Effector memory CD8-positive, alpha-beta T cell (primary cell): ENCODE results near the gene KDM7A.

Experiments
- ATAC-seq: fragments of 150-1000 bp; cut with Tn5 transposase; replicated peaks from 2 replicates; pipeline ENCODE4 v1.10.0; 2021; ENCODE audit warnings: mild to moderate bottlenecking, moderate library complexity
- DNase-seq, 3 experiments: peaks; one replicate each; pipeline ENCODE4 v3.0.0; 2021
- H3K27ac Mint-ChIP-seq, 2 donors: one replicate each; pipeline ENCODE4 v1.8.0; 2022; ENCODE audit warnings: mild to moderate bottlenecking in 2 of 2, mixed read lengths in 2 of 2, moderate library complexity in 2 of 2
- H3K27me3 Mint-ChIP-seq, 2 donors: one replicate each; pipeline ENCODE4 v1.8.0; 2022; ENCODE audit warnings: mixed read lengths in 2 of 2
- H3K36me3 Mint-ChIP-seq: one replicate; pipeline ENCODE4 v1.8.0; 2022; ENCODE audit warnings: mild to moderate bottlenecking, moderate library complexity, mixed read lengths; ENCODE audit not compliant: insufficient read depth
- H3K4me1 Mint-ChIP-seq, 2 donors: one replicate each; pipeline ENCODE4 v1.8.0; 2022; ENCODE audit warnings: low read depth in 2 of 2, mixed read lengths in 2 of 2
- H3K4me3 Mint-ChIP-seq, 2 donors: one replicate each; pipeline ENCODE4 v1.8.0; 2022; ENCODE audit warnings: mild to moderate bottlenecking in 2 of 2, mixed read lengths in 2 of 2, moderate library complexity in 2 of 2
- H3K9me3 Mint-ChIP-seq, 2 donors: one replicate each; pipeline ENCODE4 v1.8.0; 2022; ENCODE audit warnings: mixed read lengths in 2 of 2
- total RNA-seq, 9 experiments: gene quantifications; one replicate each; lab custom pipeline; 2026; lab: John Stamatoyannopoulos, UW

The KDM7A gene
- 66.4 to 368 (median 96.6) reads per million in 9 experiments for total RNA-seq

GRCh38 chr7:140176811-140177702 lies at the start of gene KDM7A:
Gene KDM7A (minus strand): TSS chr7:140176983. CDS start chr7:140176937, 46 bp downstream.
- ATAC-seq (peak; percentile 71), DNase-seq (peak; percentile 83 to 87 (median 83))
- Mint-ChIP-seq H3K4me3 (peak within 1 kb of the TSS; percentile 94 to 98), H3K9me3 (no peaks in the 10 kb centered on the region), H3K36me3 (peaks cover 26% of the 10 kb centered on the region), H3K4me1 (peaks cover 12 to 23% of the 10 kb centered on the region in 2 donors), H3K27me3 (peaks cover 0 to 13% of the 10 kb centered on the region in 2 donors), H3K27ac (peak within 1 kb of the TSS; percentile 85 to 93)

GRCh38 chr7:140225562-140226249 lies 48.9 kb upstream of the KDM7A start:
- no peak for ATAC-seq
- DNase-seq, result no peak
- Mint-ChIP-seq H3K36me3 (peaks cover 19% of the 10 kb centered on the region), H3K27me3 (no peaks in the 10 kb centered on the region), H3K4me3 (peak overlapping the region in 1 of 2 donors; percentile 49), H3K9me3 (no peaks in the 10 kb centered on the region), H3K4me1 (peaks cover 35 to 46% of the 10 kb centered on the region in 2 donors), H3K27ac (peak overlapping the region; percentile 44 to 80)

- peak overlapping the region; percentile 45 to 65 for H3K4me3 Mint-ChIP-seq
- ATAC-seq (peak; percentile 42), DNase-seq (no peak)
- H3K36me3 Mint-ChIP-seq, result no peaks in the 10 kb centered on the region
- H3K27me3 Mint-ChIP-seq, result no peaks in the 10 kb centered on the region
- H3K27ac Mint-ChIP-seq, result peak overlapping the region; percentile 67 to 88
- no peaks in the 10 kb centered on the region for H3K9me3 Mint-ChIP-seq
- peaks cover 28 to 38% of the 10 kb centered on the region in 2 donors for H3K4me1 Mint-ChIP-seq
Observed at GRCh38 chr7:140223515-140224221, 46.9 kb upstream of the KDM7A start.

GRCh38 chr7:140222814-140223213 lies 46.0 kb upstream of the KDM7A start:
- Mint-ChIP-seq H3K4me3 (no peak overlapping the region), H3K4me1 (peaks cover 28 to 38% of the 10 kb centered on the region in 2 donors), H3K9me3 (no peaks in the 10 kb centered on the region), H3K36me3 (no peaks in the 10 kb centered on the region), H3K27ac (peak overlapping the region; percentile 44 to 88), H3K27me3 (no peaks in the 10 kb centered on the region)
- no peak for ATAC-seq
- DNase-seq, result no peak

GRCh38 chr7:140219672-140220524 lies 43.1 kb upstream of the KDM7A start:
- H3K9me3 Mint-ChIP-seq, result no peaks in the 10 kb centered on the region
- no peak overlapping the region for H3K27ac Mint-ChIP-seq
- no peak overlapping the region for H3K4me3 Mint-ChIP-seq
- no peak for ATAC-seq
- no peaks in the 10 kb centered on the region for H3K36me3 Mint-ChIP-seq
- DNase-seq, result no peak
- no peaks in the 10 kb centered on the region for H3K27me3 Mint-ChIP-seq
- H3K4me1 Mint-ChIP-seq, result peaks cover 23 to 27% of the 10 kb centered on the region in 2 donors

- no peak overlapping the region for H3K4me3 Mint-ChIP-seq
- ATAC-seq (no peak), DNase-seq (no peak)
- no peak overlapping the region for H3K27ac Mint-ChIP-seq
- no peaks in the 10 kb centered on the region for H3K36me3 Mint-ChIP-seq
- H3K4me1 Mint-ChIP-seq, result peaks cover 26 to 29% of the 10 kb centered on the region in 2 donors
- H3K9me3 Mint-ChIP-seq, result no peaks in the 10 kb centered on the region
- H3K27me3 Mint-ChIP-seq, result no peaks in the 10 kb centered on the region
Observed at GRCh38 chr7:140218656-140219055, 41.9 kb upstream of the KDM7A start.

- no peaks in the 10 kb centered on the region for H3K36me3 Mint-ChIP-seq
- H3K27me3 Mint-ChIP-seq, result no peaks in the 10 kb centered on the region
- ATAC-seq (no peak), DNase-seq (no peak)
- no peak overlapping the region for H3K4me3 Mint-ChIP-seq
- H3K4me1 Mint-ChIP-seq, result peaks cover 20 to 23% of the 10 kb centered on the region in 2 donors
- H3K27ac Mint-ChIP-seq, result no peak overlapping the region
- no peaks in the 10 kb centered on the region for H3K9me3 Mint-ChIP-seq
Observed at GRCh38 chr7:140217750-140218501, 41.1 kb upstream of the KDM7A start.

GRCh38 chr7:140215281-140215680 lies 38.5 kb upstream of the KDM7A start:
- DNase-seq (no peak), ATAC-seq (no peak)
- peaks cover 35% of the 10 kb centered on the region in 2 donors for H3K4me1 Mint-ChIP-seq
- H3K36me3 Mint-ChIP-seq, result peaks cover 2% of the 10 kb centered on the region
- no peak overlapping the region for H3K27ac Mint-ChIP-seq
- no peak overlapping the region for H3K4me3 Mint-ChIP-seq
- no peaks in the 10 kb centered on the region for H3K9me3 Mint-ChIP-seq
- H3K27me3 Mint-ChIP-seq, result no peaks in the 10 kb centered on the region

GRCh38 chr7:140214075-140214684 lies 37.4 kb upstream of the KDM7A start:
- H3K27me3 Mint-ChIP-seq, result no peaks in the 10 kb centered on the region
- no peaks in the 10 kb centered on the region for H3K9me3 Mint-ChIP-seq
- ATAC-seq (no peak), DNase-seq (no peak)
- no peak overlapping the region for H3K4me3 Mint-ChIP-seq
- peaks cover 43 to 44% of the 10 kb centered on the region in 2 donors for H3K4me1 Mint-ChIP-seq
- H3K27ac Mint-ChIP-seq, result peak overlapping the region in 1 of 2 donors; percentile 7
- H3K36me3 Mint-ChIP-seq, result peaks cover 2% of the 10 kb centered on the region

- peaks cover 2% of the 10 kb centered on the region for H3K36me3 Mint-ChIP-seq
- ATAC-seq, result no peak
Observed at GRCh38 chr7:140213684-140214074, 36.9 kb upstream of the KDM7A start.

GRCh38 chr7:140212100-140212881 lies 35.5 kb upstream of the KDM7A start:
- H3K9me3 Mint-ChIP-seq, result no peaks in the 10 kb centered on the region
- H3K4me1 Mint-ChIP-seq, result peaks cover 43 to 44% of the 10 kb centered on the region in 2 donors
- DNase-seq (no peak), ATAC-seq (peak; percentile 33)
- no peaks in the 10 kb centered on the region for H3K27me3 Mint-ChIP-seq
- H3K27ac Mint-ChIP-seq, result peak overlapping the region; percentile 94 to 95
- H3K4me3 Mint-ChIP-seq, result peak overlapping the region; percentile 70 to 79
- peaks cover 2% of the 10 kb centered on the region for H3K36me3 Mint-ChIP-seq

More at GRCh38 chr7:140213684-140214074, 36.9 kb upstream of the KDM7A start:
- Mint-ChIP-seq H3K27me3 (no peaks in the 10 kb centered on the region), H3K4me3 (no peak overlapping the region), H3K9me3 (no peaks in the 10 kb centered on the region), H3K27ac (no peak overlapping the region), H3K4me1 (peaks cover 43 to 44% of the 10 kb centered on the region in 2 donors)
- no peak for DNase-seq
